ENCODE data around the gene PITRM1.
"Not testable (repeated sequence)": the region's sequence is repeated elsewhere in the genome, so short reads cannot be mapped to it uniquely, and the experiment has no call there.

The PITRM1 gene, protein sequence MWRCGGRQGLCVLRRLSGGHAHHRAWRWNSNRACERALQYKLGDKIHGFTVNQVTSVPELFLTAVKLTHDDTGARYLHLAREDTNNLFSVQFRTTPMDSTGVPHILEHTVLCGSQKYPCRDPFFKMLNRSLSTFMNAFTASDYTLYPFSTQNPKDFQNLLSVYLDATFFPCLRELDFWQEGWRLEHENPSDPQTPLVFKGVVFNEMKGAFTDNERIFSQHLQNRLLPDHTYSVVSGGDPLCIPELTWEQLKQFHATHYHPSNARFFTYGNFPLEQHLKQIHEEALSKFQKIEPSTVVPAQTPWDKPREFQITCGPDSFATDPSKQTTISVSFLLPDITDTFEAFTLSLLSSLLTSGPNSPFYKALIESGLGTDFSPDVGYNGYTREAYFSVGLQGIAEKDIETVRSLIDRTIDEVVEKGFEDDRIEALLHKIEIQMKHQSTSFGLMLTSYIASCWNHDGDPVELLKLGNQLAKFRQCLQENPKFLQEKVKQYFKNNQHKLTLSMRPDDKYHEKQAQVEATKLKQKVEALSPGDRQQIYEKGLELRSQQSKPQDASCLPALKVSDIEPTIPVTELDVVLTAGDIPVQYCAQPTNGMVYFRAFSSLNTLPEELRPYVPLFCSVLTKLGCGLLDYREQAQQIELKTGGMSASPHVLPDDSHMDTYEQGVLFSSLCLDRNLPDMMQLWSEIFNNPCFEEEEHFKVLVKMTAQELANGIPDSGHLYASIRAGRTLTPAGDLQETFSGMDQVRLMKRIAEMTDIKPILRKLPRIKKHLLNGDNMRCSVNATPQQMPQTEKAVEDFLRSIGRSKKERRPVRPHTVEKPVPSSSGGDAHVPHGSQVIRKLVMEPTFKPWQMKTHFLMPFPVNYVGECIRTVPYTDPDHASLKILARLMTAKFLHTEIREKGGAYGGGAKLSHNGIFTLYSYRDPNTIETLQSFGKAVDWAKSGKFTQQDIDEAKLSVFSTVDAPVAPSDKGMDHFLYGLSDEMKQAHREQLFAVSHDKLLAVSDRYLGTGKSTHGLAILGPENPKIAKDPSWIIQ

GRCh38 chr10:3172446-3173170 is at the start of gene PITRM1:
TSS of gene PITRM1 (minus strand) at chr10:3172782. CDS start at chr10:3172772, 10 bp downstream.
- DNase-seq: peak; percentile 95

- DNase-seq: no peak
Observed at GRCh38 chr10:3222068-3222467, 49.5 kb upstream of the PITRM1 start.

DNA sequence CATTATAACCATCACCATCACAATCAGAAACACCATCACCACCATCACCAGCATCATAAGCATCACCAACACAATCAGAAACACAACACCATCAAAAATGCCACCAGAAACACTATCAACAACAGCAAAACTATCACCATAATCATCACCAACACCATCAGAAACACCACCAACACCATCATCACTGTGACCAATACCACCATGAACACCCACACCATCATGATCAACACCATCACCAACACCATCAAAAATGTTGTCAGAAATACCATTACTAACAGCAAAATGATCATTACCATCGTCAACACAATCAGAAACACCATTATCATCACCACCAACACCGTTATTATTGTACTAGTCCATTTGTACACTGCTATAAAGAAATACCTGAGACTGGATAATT is 49.0 kb upstream of the PITRM1 start:
- DNase-seq: not testable (repeated sequence)

DNA sequence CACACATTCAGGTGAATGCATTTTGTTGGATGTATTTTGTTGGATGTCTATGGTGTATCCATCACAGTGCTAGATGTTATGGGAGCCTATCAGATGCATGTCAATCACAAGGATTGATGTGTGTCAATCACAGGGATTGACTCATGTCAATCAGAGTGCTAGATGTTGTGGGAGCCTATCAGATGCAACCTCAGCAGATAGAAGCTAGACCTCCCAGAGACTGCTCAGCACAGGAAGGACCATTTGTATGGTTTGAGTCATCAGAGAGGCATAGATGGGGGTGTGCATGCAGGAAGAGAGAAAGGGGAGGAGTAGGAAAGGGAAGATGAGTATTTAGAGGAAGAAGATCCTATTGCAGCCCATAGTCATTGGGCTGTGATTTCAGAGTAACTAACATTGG is 48.3 kb upstream of the PITRM1 start:
- no peak for DNase-seq

- not testable (repeated sequence) for DNase-seq
Observed at GRCh38 chr10:3219021-3219628, 46.5 kb upstream of the PITRM1 start.

DNA sequence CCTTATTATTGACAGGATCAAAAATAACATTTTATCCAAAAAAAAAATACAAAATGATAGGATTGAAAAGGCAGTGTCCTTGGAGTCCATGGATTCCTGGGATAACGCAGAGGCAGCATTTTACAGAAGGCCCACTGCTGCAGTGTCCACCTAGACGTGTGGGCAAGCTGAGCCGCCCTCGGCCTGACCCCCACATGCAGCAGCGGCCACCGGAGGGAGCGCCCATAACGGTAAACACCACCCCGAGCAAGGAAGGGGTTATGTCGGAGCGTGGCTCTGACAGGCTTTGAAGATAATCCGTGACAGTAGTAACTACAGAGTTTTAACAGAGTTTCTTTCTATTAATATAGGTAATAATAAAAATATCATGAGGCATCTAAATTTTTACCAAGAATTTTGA is 45.3 kb upstream of the PITRM1 start:
- DNase-seq: no peak

DNA sequence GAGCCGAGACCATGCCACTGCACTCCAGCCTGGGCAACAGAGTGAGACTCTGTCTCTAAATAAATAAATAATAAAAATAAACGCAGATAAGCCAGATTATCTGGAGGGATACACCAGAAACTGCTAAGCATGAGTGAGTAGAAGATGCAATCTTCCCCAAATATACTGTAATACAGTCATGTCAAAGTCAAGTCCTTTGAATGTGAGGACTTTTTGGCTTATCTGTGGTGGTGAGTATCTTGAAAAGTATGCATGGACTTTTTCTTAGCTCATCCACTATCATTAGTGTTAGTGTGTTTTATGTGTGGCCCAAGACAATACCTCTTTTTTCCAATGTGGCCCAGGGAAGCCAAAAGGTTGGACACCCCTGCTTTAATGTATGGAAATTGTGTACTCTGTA is 44.7 kb upstream of the PITRM1 start:
- DNase-seq: no peak

DNA sequence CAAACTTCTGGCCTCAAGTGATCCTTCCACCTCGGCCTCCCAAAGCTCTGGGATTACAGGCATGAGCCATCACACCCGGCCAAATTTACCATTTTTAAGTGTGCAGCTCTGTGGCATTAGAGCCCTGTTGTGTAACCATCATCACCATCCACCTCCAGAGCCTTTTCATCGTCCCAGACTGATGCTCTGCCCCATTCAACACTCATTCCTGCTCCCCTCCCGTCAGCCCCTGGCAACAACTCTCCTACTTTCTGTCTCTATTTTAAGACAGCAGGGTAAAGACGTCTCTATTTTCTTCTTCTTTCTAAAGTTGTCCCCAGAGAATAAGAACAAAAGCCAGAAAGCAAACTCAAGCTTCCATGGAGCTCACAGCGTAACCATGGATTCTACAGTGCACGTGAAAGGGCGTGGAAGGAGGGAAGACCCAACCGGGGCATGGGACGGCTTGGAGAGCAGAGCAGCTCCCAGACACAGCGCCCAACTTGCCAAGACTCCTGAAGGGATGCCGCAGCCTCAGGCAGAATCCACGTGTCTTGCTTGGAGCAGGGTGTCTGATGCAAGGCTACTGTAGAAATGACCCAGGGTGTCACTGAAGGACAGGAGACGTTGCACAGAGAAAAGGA is 42.7 kb upstream of the PITRM1 start:
- no peak for DNase-seq

GRCh38 chr10:3213758-3214515 is 41.4 kb upstream of the PITRM1 start:
- no peak for DNase-seq

DNA sequence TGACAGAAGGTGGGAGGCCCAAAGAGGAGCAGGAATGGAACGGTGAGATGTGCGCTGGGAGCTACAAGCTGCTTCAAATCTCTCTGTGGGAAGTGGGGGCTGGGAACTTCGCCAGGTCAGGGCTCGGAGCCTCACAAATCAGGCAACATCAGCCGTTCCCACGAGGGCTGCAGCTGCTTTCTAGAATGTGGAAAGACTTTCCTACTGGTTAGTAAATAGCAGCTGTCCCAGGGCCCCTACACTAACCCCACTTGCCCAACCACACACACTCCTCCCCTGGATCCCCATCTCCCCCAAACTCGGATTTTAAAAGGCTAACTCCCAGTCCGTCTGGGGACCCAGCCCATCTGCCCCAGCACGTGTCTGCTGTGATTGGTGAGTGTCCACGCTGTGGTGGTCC is 40.6 kb upstream of the PITRM1 start:
- DNase-seq: no peak

- no peak for DNase-seq
Observed at GRCh38 chr10:3210251-3210877, 37.8 kb upstream of the PITRM1 start.

DNA sequence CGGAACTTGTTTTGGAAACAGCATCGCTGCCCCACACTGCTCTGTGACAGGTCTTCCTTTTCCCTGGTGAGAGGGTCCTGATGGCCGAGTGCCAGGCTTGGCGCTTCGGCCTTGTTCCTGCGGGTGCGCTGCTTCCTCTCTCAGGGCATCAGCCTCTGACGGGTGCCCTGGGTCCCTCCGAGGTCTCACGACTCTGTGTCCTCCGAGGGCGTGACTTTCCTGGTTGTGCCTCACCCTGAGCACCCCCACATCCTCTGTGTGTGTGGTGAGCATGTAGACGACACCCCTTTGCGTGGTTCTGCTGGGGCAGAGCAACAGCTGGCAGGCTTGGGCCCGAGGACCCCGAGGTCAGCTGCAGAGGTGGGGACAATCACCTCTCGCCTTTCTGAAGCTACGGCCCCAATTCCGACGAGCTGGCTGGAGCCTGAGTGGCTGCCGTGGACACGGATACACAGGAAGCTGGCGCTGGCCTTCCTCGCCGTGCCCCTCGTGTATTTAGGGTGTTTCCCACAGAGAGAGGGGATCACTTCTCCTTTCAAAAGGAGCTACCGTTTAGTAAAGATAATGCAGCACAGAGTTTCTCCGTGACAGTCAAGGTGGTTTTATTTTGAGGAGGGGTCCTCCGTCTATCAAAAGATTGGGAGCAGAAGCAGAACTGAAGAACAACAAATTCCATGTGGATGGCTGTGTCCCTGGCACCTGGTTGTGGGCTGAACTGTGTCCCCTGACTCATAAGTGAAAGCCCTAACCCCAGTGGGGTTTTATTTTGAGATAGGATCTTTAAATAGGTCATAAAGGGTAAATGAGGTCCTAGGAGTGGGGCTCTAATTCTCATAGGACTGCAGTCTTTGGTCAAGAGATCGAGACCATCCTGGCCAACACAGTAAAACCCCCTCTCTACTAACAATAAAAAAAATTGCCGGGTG is 36.2 kb upstream of the PITRM1 start:
- no peak for DNase-seq

DNA sequence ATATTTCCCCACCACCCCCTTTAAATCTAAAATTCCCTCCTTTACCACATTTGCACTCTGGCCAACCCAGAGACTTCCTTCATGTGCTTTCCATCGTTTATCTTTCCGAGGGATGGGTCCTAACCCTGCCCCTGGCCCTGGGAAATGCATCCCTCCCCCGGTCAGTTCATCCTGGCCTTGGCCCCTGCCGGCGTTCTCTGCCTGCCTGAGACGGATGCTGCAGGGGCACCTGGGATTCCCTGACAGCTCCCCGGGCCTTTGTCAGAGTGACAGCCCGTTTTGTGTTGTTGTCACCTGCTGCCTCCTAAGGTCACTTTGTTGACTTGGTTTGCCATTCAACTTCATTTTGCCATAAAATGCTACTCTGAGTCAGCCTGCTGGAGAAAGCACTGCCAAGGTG is 34.8 kb upstream of the PITRM1 start:
- DNase-seq: no peak

DNA sequence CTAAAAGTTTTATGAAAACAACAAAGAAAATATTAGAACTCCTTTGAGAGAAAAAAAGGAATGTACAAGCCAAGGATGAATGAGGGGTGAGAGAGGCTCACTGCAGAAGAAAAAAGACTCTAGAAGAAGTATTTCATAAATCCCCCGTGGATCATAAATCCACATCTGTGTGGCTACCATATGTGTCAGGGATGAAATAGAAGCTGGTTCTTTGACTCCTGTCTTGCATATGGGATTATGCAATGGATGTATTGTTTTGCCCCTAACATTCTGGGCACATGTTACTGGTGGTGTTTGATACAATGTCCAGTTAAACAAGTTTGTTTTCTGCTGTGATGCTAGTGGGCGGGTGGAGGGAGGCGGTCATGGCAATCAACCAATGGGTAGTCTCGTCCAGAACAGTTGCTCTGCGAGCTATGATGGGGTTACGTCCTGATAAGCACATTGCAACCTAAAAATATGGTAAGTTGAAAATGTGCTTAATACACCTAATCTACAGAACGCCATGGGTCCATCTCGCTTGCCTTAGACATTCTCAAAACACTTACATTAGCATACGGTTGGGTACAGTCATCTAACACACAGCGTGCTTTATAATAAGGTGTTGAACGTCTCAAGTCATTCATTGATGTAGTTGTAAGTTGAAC is 34.1 kb upstream of the PITRM1 start:
- DNase-seq: no peak

GRCh38 chr10:3203972-3204371 is 31.4 kb upstream of the PITRM1 start:
- DNase-seq: no peak

DNA sequence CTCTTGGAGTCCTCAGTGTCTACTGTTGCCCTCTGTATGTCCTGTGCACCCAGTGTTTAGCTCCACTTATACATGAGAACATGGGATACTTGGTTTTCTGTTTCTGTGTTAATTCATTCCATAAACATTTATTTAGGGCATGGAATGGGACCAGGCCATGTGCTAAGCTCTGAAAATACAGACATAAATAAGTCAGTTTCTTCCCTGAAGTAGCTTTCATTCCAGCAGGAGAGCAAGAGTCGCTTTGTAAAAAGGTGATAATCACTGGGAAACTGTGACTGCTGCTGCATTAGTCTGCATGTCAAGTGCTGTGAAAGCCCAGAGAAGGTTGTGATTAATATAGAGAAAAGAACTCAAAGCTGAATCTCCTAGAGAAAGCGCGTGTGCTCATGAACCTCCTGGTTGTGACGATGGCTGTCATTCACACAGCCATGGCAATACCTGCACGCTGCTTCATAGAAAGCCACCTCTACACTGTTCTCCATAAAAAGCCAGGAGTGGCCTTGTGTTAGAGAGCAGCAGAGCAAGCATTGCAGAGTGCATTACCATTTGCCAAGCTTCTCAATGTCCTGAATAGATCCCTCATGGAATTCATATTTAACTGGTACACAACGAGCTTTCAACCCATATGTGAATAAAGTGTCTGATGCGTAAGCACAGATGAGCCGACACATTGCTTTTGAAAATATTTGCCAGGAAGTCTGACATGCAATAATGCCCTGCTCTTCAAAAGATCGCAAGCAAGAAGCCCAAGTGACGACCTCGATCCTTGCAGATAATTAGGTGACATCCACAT is 30.6 kb upstream of the PITRM1 start:
- DNase-seq: no peak

GRCh38 chr10:3201796-3202195 is 29.2 kb upstream of the PITRM1 start:
- DNase-seq: no peak

DNA sequence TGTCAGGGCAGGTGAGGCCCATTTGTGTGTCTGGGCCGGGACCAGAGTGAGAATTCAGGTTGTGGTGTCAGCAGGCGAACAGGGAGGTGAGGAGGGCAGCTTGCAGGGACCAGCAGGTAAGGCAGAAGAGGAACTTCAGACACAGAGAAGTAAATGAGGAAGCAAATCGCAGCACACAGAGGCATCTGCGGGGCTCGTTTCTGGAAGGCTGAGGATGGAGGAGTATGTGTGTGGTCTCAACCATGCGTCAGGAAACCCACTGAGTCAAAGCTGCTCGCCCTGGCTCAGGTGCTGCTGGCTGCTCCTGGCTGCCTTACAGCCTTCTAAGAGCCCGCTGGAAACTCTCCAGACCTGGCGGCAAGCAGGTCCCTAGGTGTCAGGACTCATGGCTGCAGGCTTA is 26.9 kb upstream of the PITRM1 start:
- no peak for DNase-seq
